ENCODE results near the gene TRMT61A.

DNA sequence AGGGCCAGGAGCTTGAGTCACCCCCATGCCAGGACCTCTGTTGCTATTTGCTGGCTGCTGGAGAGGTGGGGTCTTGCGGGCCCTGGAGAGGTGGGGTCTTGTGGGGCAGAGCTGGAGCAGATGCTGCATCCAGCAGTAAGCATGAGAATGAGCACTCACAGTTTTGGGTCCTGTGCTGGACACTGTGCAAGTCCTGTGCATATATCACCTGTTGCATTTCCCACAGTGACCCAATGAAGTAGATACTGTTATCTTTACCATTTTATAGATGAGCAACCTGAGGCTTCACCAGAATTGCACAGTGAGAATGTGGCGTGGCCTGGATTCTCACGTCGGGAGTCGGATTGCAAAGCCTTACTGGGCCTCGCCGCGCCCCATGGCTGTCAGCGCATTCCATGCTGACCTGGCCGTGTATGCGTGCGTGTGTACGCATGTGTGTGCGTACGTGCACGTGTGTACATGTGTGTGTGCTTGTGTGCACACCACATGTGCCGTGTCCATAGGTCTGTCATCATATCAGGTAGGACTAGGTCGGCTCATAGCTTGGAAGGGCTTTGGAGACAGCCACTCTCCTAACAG lies 45.8 kb downstream of the TRMT61A start:
- TF ChIP-seq, protein P1, sequence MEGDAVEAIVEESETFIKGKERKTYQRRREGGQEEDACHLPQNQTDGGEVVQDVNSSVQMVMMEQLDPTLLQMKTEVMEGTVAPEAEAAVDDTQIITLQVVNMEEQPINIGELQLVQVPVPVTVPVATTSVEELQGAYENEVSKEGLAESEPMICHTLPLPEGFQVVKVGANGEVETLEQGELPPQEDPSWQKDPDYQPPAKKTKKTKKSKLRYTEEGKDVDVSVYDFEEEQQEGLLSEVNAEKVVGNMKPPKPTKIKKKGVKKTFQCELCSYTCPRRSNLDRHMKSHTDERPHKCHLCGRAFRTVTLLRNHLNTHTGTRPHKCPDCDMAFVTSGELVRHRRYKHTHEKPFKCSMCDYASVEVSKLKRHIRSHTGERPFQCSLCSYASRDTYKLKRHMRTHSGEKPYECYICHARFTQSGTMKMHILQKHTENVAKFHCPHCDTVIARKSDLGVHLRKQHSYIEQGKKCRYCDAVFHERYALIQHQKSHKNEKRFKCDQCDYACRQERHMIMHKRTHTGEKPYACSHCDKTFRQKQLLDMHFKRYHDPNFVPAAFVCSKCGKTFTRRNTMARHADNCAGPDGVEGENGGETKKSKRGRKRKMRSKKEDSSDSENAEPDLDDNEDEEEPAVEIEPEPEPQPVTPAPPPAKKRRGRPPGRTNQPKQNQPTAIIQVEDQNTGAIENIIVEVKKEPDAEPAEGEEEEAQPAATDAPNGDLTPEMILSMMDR (IDR thresholded peaks at IDR 0.05): no peak
- TF ChIP-seq ZFX (IDR thresholded peaks at IDR 0.05; ENCODE audit: borderline replicate concordance): no peak
